OCI-LY3 (cell line): ENCODE measurements around the gene TTC28.

Source experiments
- H2AFZ ChIP-seq: fragments of 200-600, 300-600 bp; shearing (Covaris generic); 2 replicates; pipeline ENCODE4 v1.6.0; 2014; ENCODE audit warnings: antibody characterized with exemption, low read depth, low read length
- H3K27ac ChIP-seq: fragments of 200-600, 300-600 bp; sonication (generic); 2 replicates; pipeline ENCODE4 v1.5.1; 2014; ENCODE audit warnings: mild to moderate bottlenecking, low read length, moderate library complexity, mixed read lengths
- H3K27me3 ChIP-seq: fragments of 200-600, 300-600 bp; sonication (generic); 2 replicates; pipeline ENCODE4 v1.6.1; 2014; ENCODE audit warnings: low read depth, low read length, mixed read lengths
- H3K36me3 ChIP-seq: fragments of 200-600, 300-600 bp; sonication (generic); replicated peaks from 2 replicates; pipeline ENCODE3; 2014; ENCODE audit warnings: low read depth, low read length, mixed read lengths
- H3K4me1 ChIP-seq: fragments of 300-600, 200-600 bp; sonication (generic); 2 replicates; pipeline ENCODE4 v1.6.1; 2014; ENCODE audit warnings: low read length, mixed read lengths
- H3K4me2 ChIP-seq: fragments of 200-600, 300-600 bp; sonication (generic); 2 replicates; pipeline ENCODE4 v1.6.1; 2014; ENCODE audit warnings: low read length, mixed read lengths
- H3K4me3 ChIP-seq: fragments of 300-600, 200-600 bp; sonication (generic); 2 replicates; pipeline ENCODE4 v1.5.1; 2014; ENCODE audit warnings: antibody characterized with exemption, mild to moderate bottlenecking, low read length, moderate library complexity
- H3K79me2 ChIP-seq: fragments of 300-600, 200-600 bp; shearing (Covaris generic); 2 replicates; pipeline ENCODE4 v1.6.1; 2014; ENCODE audit warnings: mild to moderate bottlenecking, low read length, mixed read lengths
- H3K9ac ChIP-seq: fragments of 300-600, 200-600 bp; shearing (Covaris generic); 2 replicates; pipeline ENCODE4 v1.6.0; 2014; ENCODE audit warnings: mild to moderate bottlenecking, low read length, moderate library complexity
- H3K9me3 ChIP-seq: fragments of 200-600, 300-600 bp; shearing (Covaris generic); 2 replicates; pipeline ENCODE4 v1.6.1; 2014; ENCODE audit warnings: low read length, mixed read lengths; ENCODE audit not compliant: insufficient read depth
- H4K20me1 ChIP-seq: fragments of 200-600, 300-600 bp; sonication (generic); 2 replicates; pipeline ENCODE4 v1.6.1; 2016; ENCODE audit warnings: low read length, mixed read lengths; ENCODE audit not compliant: insufficient read depth
- EZH2phosphoT487 ChIP-seq: fragments of 200-600 bp; shearing (Covaris generic); IDR thresholded peaks from 2 replicates; pipeline ENCODE4 v1.6.1; 2018; ENCODE audit warnings: antibody characterized with exemption, mixed run types, low read depth
- TF ChIP-seq, protein P1 (sequence below): fragments of 200-600, 300-600 bp; sonication (generic); IDR thresholded peaks from 2 replicates; pipeline ENCODE4 v1.5.1; 2014; ENCODE audit warnings: antibody characterized with exemption, low read length, low read depth

The TTC28 gene

DNA sequence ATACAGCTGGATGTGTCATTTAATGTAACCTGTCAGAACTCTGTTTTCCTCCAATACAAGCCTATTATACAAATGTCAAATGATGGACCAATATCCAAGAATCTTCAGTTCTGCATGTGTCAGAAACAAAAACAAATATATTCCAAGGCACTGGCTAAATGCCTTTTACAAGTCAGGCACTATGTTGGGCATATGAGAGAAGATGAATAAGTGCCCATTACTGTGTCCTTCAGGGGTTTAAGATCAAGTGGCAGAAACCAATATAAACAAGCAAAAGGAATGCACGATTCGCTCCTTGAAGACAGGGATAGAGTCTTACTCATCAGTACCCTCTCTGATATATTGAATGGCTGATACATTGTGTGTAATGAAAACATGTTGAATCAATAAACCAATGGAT is 254.4 kb downstream of the TTC28 start:
- no peak overlapping the region for H3K9ac ChIP-seq
- H3K4me1 ChIP-seq = no peaks in the 10 kb centered on the region
- H3K9me3 ChIP-seq = no peaks in the 10 kb centered on the region
- H2AFZ ChIP-seq = no peak overlapping the region
- H3K4me3 ChIP-seq = no peak overlapping the region
- H4K20me1 ChIP-seq = no peaks in the 10 kb centered on the region
- no peaks in the 10 kb centered on the region for H3K79me2 ChIP-seq
- no peaks in the 10 kb centered on the region for H3K27me3 ChIP-seq
- H3K27ac ChIP-seq = no peak overlapping the region
- no peaks in the 10 kb centered on the region for H3K36me3 ChIP-seq
- no peak overlapping the region for H3K4me2 ChIP-seq
- TF ChIP-seq, protein P1, sequence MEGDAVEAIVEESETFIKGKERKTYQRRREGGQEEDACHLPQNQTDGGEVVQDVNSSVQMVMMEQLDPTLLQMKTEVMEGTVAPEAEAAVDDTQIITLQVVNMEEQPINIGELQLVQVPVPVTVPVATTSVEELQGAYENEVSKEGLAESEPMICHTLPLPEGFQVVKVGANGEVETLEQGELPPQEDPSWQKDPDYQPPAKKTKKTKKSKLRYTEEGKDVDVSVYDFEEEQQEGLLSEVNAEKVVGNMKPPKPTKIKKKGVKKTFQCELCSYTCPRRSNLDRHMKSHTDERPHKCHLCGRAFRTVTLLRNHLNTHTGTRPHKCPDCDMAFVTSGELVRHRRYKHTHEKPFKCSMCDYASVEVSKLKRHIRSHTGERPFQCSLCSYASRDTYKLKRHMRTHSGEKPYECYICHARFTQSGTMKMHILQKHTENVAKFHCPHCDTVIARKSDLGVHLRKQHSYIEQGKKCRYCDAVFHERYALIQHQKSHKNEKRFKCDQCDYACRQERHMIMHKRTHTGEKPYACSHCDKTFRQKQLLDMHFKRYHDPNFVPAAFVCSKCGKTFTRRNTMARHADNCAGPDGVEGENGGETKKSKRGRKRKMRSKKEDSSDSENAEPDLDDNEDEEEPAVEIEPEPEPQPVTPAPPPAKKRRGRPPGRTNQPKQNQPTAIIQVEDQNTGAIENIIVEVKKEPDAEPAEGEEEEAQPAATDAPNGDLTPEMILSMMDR = no peak
- no peak for TF ChIP-seq EZH2phosphoT487

DNA sequence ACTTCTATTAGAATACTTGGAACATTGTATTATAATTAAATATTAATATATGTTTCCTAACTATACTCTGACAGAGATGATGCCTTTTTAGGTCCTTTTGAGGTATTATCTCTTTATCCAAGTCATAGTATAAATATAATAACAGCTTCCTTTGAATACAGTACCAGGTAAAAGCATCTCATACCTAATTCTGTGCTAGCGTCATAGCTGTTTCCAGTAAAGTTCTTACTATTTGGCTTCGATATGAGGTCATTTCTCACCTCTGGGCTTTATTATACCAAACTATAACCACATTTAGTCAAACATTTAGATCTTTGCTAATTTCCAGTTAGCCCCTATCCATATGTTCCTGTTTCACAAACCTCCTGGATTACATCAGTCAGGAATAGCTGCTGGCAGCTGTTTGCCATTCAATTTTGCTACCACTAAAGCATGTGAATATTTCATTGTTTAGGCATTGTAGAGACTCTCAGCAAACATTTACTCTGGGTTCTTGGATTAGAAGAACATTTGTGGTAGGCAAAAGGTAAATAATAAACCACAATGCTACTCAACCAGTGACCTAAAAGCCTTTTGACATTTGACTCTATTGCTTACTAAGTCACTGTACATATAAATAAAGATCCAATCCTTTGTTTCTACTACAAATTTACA is 255.1 kb downstream of the TTC28 start:
- no peaks in the 10 kb centered on the region for H3K36me3 ChIP-seq
- H3K27ac ChIP-seq = no peak overlapping the region
- H3K4me2 ChIP-seq = no peak overlapping the region
- no peak overlapping the region for H3K4me3 ChIP-seq
- H3K9me3 ChIP-seq = no peaks in the 10 kb centered on the region
- no peaks in the 10 kb centered on the region for H3K79me2 ChIP-seq
- H3K9ac ChIP-seq = no peak overlapping the region
- H3K4me1 ChIP-seq = no peaks in the 10 kb centered on the region
- no peaks in the 10 kb centered on the region for H3K27me3 ChIP-seq
- H4K20me1 ChIP-seq = no peaks in the 10 kb centered on the region
- no peak overlapping the region for H2AFZ ChIP-seq
- TF ChIP-seq EZH2phosphoT487 = no peak
- TF ChIP-seq, protein P1 = no peak

DNA sequence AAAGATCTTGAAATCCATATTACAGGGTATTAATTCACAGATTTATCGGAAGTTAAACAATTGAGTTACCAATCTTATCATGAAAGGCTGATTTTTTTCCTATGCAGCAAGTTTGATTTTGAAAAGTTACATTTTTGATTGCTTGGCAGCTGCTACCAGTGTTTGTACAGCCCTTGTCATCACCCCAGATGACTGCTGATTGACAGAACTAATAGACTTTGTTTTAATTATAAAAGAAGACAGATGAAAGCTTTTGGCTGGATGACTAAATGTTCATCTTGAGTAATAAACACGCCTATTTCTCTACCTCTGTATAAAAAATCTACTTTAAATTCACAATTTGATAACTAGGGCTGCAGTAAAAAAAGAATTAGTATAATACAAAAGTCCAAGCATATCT is 259.7 kb downstream of the TTC28 start:
- H3K27me3 ChIP-seq = no peaks in the 10 kb centered on the region
- H2AFZ ChIP-seq = no peak overlapping the region
- H3K4me2 ChIP-seq = no peak overlapping the region
- no peak overlapping the region for H3K4me3 ChIP-seq
- TF ChIP-seq, protein P1 = no peak
- no peak for TF ChIP-seq EZH2phosphoT487
- H3K4me1 ChIP-seq = no peaks in the 10 kb centered on the region
- H3K79me2 ChIP-seq = no peaks in the 10 kb centered on the region
- no peaks in the 10 kb centered on the region for H3K9me3 ChIP-seq
- H3K27ac ChIP-seq = no peak overlapping the region
- H3K9ac ChIP-seq = no peak overlapping the region
- H3K36me3 ChIP-seq = no peaks in the 10 kb centered on the region
- H4K20me1 ChIP-seq = no peaks in the 10 kb centered on the region

DNA sequence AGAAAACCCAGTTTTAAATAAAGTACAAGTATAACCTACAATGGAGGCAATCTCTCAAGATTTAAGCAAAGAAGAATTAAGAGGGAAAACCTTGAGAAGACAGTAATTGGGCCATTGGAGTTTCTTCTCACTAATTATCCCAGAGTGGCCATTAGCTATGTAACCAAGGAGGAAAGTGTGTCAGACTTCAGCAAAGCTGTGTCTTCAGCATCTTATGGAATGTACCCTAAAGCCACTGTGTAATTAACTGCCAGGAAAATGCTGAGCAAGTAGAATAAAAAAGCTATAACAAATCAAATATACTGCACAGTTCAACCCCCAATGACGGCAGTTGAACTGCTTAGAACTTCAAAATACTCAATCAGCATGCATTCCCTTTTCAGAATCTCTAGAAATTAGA is 261.6 kb downstream of the TTC28 start:
- Histone ChIP-seq H3K4me2 (no peak overlapping the region), H4K20me1 (no peaks in the 10 kb centered on the region), H3K4me3 (no peak overlapping the region), H3K4me1 (no peaks in the 10 kb centered on the region), H3K9ac (no peak overlapping the region), H3K79me2 (no peaks in the 10 kb centered on the region), H2AFZ (no peak overlapping the region), H3K27me3 (no peaks in the 10 kb centered on the region), H3K36me3 (no peaks in the 10 kb centered on the region), H3K9me3 (no peaks in the 10 kb centered on the region), H3K27ac (no peak overlapping the region)
- TF ChIP-seq EZH2phosphoT487 = no peak
- TF ChIP-seq, protein P1 = no peak
